ENCODE measurements around the gene MTCH2.

GRCh38 chr11:47688111-47688510 is 45.8 kb upstream of the MTCH2 start:
- TF ChIP-seq CTCF (conservative IDR thresholded peaks at IDR 0.05 in 1 of 2, IDR thresholded peaks at IDR 0.05 in 1 of 2; ENCODE audit: extremely low read depth in 1 of 2, insufficient read depth in 1 of 2, low read depth in 1 of 2, low read length in 2 of 2) (no peak), EZH2 (IDR thresholded peaks at IDR 0.05; ENCODE audit: borderline replicate concordance, low read length) (no peak)
